ENCODE data around the gene ETS2.

Gene ETS2

DNA sequence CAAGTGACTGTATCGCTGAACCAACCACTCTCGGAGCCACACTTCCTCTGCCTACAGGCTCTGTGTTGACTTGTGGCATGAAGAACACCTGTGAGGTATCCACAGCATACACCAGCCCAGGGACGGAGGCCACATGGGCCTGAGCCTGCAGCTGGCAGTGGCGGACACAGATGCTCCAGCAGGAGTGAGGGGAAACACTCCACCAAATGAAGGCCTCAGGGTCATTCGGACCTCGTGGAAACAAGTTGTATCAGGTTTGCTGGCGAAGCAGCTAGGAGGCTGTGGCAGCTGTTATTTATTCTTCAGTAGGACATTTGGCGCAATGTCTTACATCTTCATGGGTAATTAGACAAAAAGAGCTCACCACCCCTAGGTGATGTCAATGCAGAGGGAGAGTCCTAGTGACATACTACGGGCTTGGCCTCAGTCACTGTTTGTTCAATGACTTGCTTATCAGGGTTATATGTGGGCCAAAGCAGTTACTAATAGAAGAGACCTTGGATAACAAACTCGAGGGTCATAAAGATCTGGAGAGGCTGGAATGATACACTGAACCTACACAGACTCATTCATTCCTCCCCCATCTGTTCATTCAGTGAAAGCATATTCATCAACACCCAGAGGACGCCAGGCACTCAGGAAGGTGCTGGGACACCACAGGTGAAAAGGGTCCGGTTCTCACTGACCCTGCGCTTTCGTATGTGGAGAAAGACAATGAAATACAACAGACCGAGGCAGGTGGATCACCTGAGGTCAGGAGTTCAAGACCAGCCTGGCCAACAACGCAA is 11.6 kb upstream of the ETS2 start:
- TF ChIP-seq, protein P1, sequence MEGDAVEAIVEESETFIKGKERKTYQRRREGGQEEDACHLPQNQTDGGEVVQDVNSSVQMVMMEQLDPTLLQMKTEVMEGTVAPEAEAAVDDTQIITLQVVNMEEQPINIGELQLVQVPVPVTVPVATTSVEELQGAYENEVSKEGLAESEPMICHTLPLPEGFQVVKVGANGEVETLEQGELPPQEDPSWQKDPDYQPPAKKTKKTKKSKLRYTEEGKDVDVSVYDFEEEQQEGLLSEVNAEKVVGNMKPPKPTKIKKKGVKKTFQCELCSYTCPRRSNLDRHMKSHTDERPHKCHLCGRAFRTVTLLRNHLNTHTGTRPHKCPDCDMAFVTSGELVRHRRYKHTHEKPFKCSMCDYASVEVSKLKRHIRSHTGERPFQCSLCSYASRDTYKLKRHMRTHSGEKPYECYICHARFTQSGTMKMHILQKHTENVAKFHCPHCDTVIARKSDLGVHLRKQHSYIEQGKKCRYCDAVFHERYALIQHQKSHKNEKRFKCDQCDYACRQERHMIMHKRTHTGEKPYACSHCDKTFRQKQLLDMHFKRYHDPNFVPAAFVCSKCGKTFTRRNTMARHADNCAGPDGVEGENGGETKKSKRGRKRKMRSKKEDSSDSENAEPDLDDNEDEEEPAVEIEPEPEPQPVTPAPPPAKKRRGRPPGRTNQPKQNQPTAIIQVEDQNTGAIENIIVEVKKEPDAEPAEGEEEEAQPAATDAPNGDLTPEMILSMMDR (conservative IDR thresholded peaks at IDR 0.05; ENCODE audit: control insufficient read depth, insufficient read depth, low read depth, low read length), result no peak
- H3K4me3 ChIP-seq (ENCODE audit: control insufficient read depth, low read depth, low read length), result no peak overlapping the region
- DNase-seq (ENCODE audit: low read depth), result no peak

DNA sequence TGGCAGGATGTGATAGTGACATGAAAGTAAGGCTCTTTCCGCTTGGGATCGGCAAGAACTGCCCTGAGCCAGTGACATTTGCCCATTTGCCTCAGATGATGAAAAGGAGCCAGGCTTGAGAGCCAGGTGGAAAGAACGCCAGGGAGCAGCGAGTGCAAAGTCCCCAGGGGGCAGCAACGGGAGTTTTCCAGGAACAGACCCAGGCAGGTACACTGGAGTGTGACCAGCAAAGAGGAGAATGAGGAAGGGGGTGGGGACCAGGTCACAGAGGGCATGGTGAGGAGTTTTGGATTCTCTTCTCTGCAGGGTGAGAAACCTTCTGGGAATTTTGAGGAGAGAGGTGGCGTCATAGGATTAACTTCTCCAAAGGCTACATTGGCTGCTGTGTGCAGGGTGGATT is 10.8 kb upstream of the ETS2 start:
- H3K4me3 ChIP-seq (ENCODE audit: control insufficient read depth, low read depth, low read length), result no peak overlapping the region
- no peak for DNase-seq (ENCODE audit: low read depth)
- TF ChIP-seq, protein P1 (conservative IDR thresholded peaks at IDR 0.05; ENCODE audit: control insufficient read depth, insufficient read depth, low read depth, low read length), result no peak

DNA sequence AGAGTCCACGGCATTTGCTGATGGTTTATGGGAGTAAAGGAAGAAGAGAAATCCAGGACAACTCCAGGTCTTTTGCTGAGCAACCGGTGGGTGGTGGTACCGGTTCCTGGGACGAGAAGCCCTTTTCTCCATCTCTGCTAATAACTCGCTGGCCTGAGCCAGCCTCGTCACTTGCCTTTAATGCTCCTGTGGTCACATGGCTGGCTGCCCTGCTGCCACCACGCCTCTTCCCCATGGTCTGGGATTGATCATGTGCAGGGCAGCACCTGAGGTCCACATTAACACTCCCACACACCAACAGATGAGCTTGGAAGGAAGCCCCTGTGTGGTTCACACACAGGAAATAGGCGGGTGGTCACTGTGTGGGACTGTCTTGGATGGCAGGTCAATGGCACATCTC is 10.3 kb upstream of the ETS2 start:
- H3K4me3 ChIP-seq (ENCODE audit: control insufficient read depth, low read depth, low read length), result no peak overlapping the region
- TF ChIP-seq, protein P1 (conservative IDR thresholded peaks at IDR 0.05; ENCODE audit: control insufficient read depth, insufficient read depth, low read depth, low read length), result no peak

DNA sequence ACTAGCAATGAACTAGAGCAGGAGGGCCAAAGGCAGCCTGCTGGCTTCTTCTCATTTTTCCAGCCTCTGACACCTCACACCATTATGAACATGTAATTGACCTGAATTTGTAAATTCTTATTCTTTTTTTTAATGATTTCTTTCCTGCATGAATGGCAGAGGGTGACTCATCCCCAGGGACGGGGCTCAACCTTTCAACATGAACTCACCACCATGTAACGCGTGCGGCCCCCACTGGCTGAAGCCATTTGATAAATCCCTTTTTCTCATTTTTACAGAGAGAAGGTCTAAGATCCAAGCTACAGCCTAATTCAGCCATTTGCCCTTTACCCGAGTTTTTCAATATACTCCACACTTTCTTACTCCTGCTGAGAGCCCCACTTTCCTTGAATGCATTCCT is 9.3 kb upstream of the ETS2 start:
- peak; percentile 47 for DNase-seq (ENCODE audit: low read depth)
- H3K4me3 ChIP-seq (ENCODE audit: control insufficient read depth, low read depth, low read length), result no peak overlapping the region
- TF ChIP-seq, protein P1 (conservative IDR thresholded peaks at IDR 0.05; ENCODE audit: control insufficient read depth, insufficient read depth, low read depth, low read length), result no peak

More for the DNA sequence above, 10.3 kb upstream of the ETS2 start:
- no peak for DNase-seq (ENCODE audit: low read depth)

DNA sequence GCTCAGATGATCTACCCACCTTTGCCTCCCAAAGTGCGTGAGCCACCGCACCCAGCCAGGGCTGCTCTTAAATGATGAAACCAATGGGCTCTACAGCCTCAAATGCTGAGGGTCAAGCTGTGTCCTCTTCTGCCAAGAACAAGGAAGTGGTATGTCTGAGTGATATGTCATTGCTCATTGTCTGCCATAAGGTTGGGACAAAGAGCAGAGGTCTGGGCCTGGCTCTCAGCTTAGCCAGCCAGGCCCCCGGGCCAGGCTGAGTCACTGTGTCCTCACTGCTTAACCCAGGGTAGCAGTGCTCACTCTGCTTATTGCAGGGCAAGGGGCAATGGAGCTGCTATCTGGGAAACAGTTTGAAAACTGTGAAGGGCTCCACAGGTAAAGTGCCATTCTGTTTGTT is 8.3 kb upstream of the ETS2 start:
- TF ChIP-seq, protein P1 (conservative IDR thresholded peaks at IDR 0.05; ENCODE audit: control insufficient read depth, insufficient read depth, low read depth, low read length), result no peak
- no peak for DNase-seq (ENCODE audit: low read depth)
- no peak overlapping the region for H3K4me3 ChIP-seq (ENCODE audit: control insufficient read depth, low read depth, low read length)

DNA sequence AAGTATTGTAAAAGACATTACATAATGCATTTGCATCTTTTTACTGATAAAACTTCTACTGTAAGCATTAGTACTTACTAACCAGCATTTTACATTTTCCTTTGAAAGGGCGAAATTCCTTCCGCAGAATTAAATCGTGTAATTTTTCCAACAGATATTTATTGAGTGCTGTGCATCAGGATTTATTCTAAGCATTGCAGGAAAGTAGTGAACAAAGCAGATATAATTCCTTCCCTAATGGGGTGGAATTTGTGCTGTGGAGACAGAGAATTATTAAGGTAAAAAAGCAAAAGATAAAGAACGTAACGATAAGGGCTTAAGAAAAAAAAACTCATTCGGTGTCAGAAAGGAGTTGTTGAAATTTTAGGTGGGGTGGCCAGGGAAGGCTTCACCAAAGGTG is 7.6 kb upstream of the ETS2 start:
- no peak for DNase-seq (ENCODE audit: low read depth)
- TF ChIP-seq, protein P1 (conservative IDR thresholded peaks at IDR 0.05; ENCODE audit: control insufficient read depth, insufficient read depth, low read depth, low read length), result no peak
- no peak overlapping the region for H3K4me3 ChIP-seq (ENCODE audit: control insufficient read depth, low read depth, low read length)

Measured in fibroblast of mammary gland (primary cell).